GM12878 (cell line): ENCODE data around the gene KIZ. TPM values are rescaled to one million over a fixed set of nuclear protein-coding genes. Genes with fewer than 3 reads are reported as not detected.

Source experiments
- ATAC-seq: fragments of 200-7000 bp; cut with Tn5 transposase; 3 replicates; pipeline ENCODE4 v1.9.1; 2020; ENCODE audit warnings: mild to moderate bottlenecking, moderate library complexity
- BruUV-seq: library from RNA; stranded (reverse); fragments of 400-500 nt; replicated peaks from 2 replicates; lab custom pipeline; 2021; lab: Mats Ljungman, UMichigan
- CTCF ChIA-PET: fragments of 300-600 bp; sonication (Branson Sonifier 250); formaldehyde crosslinking; extraction: SDS; loops from one replicate; lab custom pipeline; 2021; ENCODE audit warnings: inconsistent platforms; lab: Yijun Ruan, JAX
- POLR2A ChIA-PET: fragments of 350-600 bp; formaldehyde crosslinking; extraction: SDS; loops from one replicate; lab custom pipeline; 2021; ENCODE audit warnings: inconsistent platforms; lab: Charles Lee
- RAD21 ChIA-PET: fragments of 300-600 bp; sonication (Branson Sonifier 250); formaldehyde crosslinking; loops from one replicate; lab custom pipeline; 2023; ENCODE audit warnings: antibody characterized with exemption; ENCODE audit not compliant: unreplicated experiment; lab: Charles Lee
- SMC1A ChIA-PET: fragments of 300-600 bp; sonication (Branson Sonifier 250); formaldehyde crosslinking; loops from one replicate; lab custom pipeline; 2023; ENCODE audit not compliant: unreplicated experiment, uncharacterized antibody; lab: Charles Lee
- DNase-seq: peaks from one replicate; pipeline ENCODE4 v3.0.0-alpha.2; 2011; ENCODE audit warnings: low read depth, low spot score
- FAIRE-seq: peaks from 3 replicates; lab custom pipeline; 2011; peaks lifted over from hg19 to GRCh38; lab: Jason Lieb, UNC
- H2AFZ ChIP-seq: 2 replicates; pipeline ENCODE4 v1.6.0; 2011; ENCODE audit warnings: low read depth, low read length, control low read depth; ENCODE audit not compliant: control insufficient read depth
- H3K27ac ChIP-seq: 2 replicates; pipeline ENCODE4 v1.5.1; 2011; ENCODE audit warnings: control low read depth; ENCODE audit not compliant: control insufficient read depth, insufficient read depth
- H3K27me3 ChIP-seq, 2 experiments: replicated peaks in 1 of 2; 2 replicates each; pipeline versions ENCODE4 v1.6.0 to v1.6.1; 2011; ENCODE audit warnings: low read length in 1 of 2; ENCODE audit not compliant: control insufficient read depth in 2 of 2, insufficient read depth in 2 of 2
- H3K36me3 ChIP-seq, 2 experiments: 2 replicates each; pipeline ENCODE4 v1.5.1; 2011; ENCODE audit warnings: low read length in 1 of 2; ENCODE audit not compliant: control insufficient read depth in 2 of 2, insufficient read depth in 2 of 2
- H3K4me1 ChIP-seq: 2 replicates; pipeline ENCODE4 v1.6.1; 2011; ENCODE audit warnings: mild to moderate bottlenecking, low read length, moderate library complexity, mixed read lengths; ENCODE audit not compliant: control insufficient read depth, insufficient read depth
- H3K4me2 ChIP-seq: 2 replicates; pipeline ENCODE4 v1.6.0; 2011; ENCODE audit warnings: control low read depth; ENCODE audit not compliant: control insufficient read depth, insufficient read depth
- H3K4me3 ChIP-seq: fragments of 200-600 bp; sonication (generic); 2 replicates; pipeline ENCODE4 v1.5.1; 2016
- H3K79me2 ChIP-seq: 2 replicates; pipeline ENCODE4 v1.6.0; 2011; ENCODE audit warnings: low read length; ENCODE audit not compliant: control insufficient read depth, insufficient read depth
- H3K9ac ChIP-seq: 2 replicates; pipeline ENCODE4 v1.8.0; 2011; ENCODE audit warnings: low read length, control low read depth, mixed read lengths; ENCODE audit not compliant: control insufficient read depth, insufficient read depth
- H3K9me3 ChIP-seq: replicated peaks from 3 replicates; pipeline ENCODE4 v1.5.1; 2011; ENCODE audit warnings: mild to moderate bottlenecking, low read length; ENCODE audit not compliant: control insufficient read depth, insufficient read depth
- H4K20me1 ChIP-seq: 2 replicates; pipeline ENCODE4 v1.6.0; 2011; ENCODE audit not compliant: control insufficient read depth, insufficient read depth
- EGR1 ChIP-seq, 2 experiments: IDR thresholded peaks; 1 replicate in 1 of 2; 2 replicates in 1 of 2; pipeline ENCODE4 v1.6.1; 2011 to 2012; ENCODE audit warnings: low read depth in 2 of 2, low read length in 2 of 2, borderline replicate concordance in 1 of 2, mild to moderate bottlenecking in 1 of 2, moderate library complexity in 1 of 2
- HSF1 ChIP-seq: fragments of 150-350 bp; IDR thresholded peaks from 2 replicates; pipeline ENCODE4 v1.6.1; 2014; ENCODE audit warnings: mild to moderate bottlenecking, low read depth, low read length
- IKZF1 ChIP-seq: fragments of 450-650 bp; conservative IDR thresholded peaks from 2 replicates; pipeline ENCODE4 v1.6.1; 2017; ENCODE audit warnings: antibody characterized with exemption, mild to moderate bottlenecking
- NFIC ChIP-seq: IDR thresholded peaks from 2 replicates; pipeline ENCODE4 v1.6.1; 2012; ENCODE audit warnings: low read depth, mild to moderate bottlenecking, inconsistent platforms, low read length, moderate library complexity
- SIX5 ChIP-seq: IDR thresholded peaks from 2 replicates; pipeline ENCODE4 v1.6.1; 2011; ENCODE audit warnings: mild to moderate bottlenecking, low read depth, low read length, moderate library complexity; ENCODE audit not compliant: severe bottlenecking
- USF2 ChIP-seq: IDR thresholded peaks from 2 replicates; pipeline ENCODE4 v1.6.1; 2011; ENCODE audit warnings: low read depth, low read length, improper control_type of control experiment, borderline replicate concordance
- ZBTB4 ChIP-seq: fragments of 450-650 bp; formaldehyde crosslinking; IDR thresholded peaks from 2 replicates; pipeline ENCODE4 v1.4.0; 2022; ENCODE audit warnings: mild to moderate bottlenecking, moderate library complexity
- ZSCAN29 ChIP-seq: fragments of 450-650 bp; IDR thresholded peaks from 2 replicates; pipeline ENCODE4 v1.6.1; 2017; ENCODE audit warnings: mild to moderate bottlenecking, moderate library complexity
- WGBS: methylation state at CpG from one replicate; pipeline ENCODE4 v1.1.6; 2016; ENCODE audit warnings: low lambda C conversion rate; ENCODE audit not compliant: insufficient replicate concordance, insufficient coverage; ENCODE audit errors: missing lambda C conversion rate; 5-methylcytosine and 5-hydroxymethylcytosine counted together
- in situ Hi-C: fragments of 300-500 bp; cut with MboI; formaldehyde crosslinking; loops from 9 replicates; pipeline ENCODE4 v1.14.3; 2018; ENCODE audit warnings: mixed read lengths
- intact Hi-C: fragments of 100-400 bp; cut with micrococcal nuclease; formaldehyde crosslinking; loops from one replicate; pipeline ENCODE4 v1.14.2; 2022; ENCODE audit not compliant: unreplicated experiment
- polyA plus RNA-seq, 11 experiments: library from polyadenylated mRNA; depleted of rRNA in 4 of 11; unstranded in 6 of 11; stranded (reverse) in 5 of 11; fragments of >200 nt; fragmentation: Nextera tagmentation in 4 of 11; fragmentation: Illumina TruSeq in 1 of 11; extraction: Ambion mirVana in 4 of 11; extraction: Trizol in 1 of 11; gene quantifications; 1 replicate in 1 of 11; 2 replicates in 10 of 11; pipeline versions ENCODE4 v1.2.1 to v1.2.3, GENCODE V29; 2011 to 2016; ENCODE audit warnings: inconsistent platforms in 2 of 11, missing spikeins in 2 of 11, low read depth in 1 of 11
- total RNA-seq, 4 experiments: library from RNA; depleted of rRNA in 3 of 4; stranded (reverse); fragments of >200 nt in 3 of 4; fragmentation: Illumina TruSeq in 1 of 4; extraction: Trizol in 1 of 4; gene quantifications; 2 replicates each; pipeline versions ENCODE4 v1.2.1 to v1.2.3, GENCODE V29; 2013 to 2021

Gene KIZ
- total and polyA plus RNA-seq, 10 of the 15 experiments (the other 5 are each of a cell fraction or from before 2014, with no cell fraction given) = 2.7 to 11.0 (median 7.3) TPM

GRCh38 chr20:21289651-21290050 lies 163.8 kb downstream of the KIZ start:
- intact Hi-C loops = no loop called here
- ChIA-PET POLR2A (no interaction called here), CTCF (interaction anchor here (1.2 kb wide), 1 partner anchor 351 kb away, joined by 3 read pairs; no protein-coding TSS in a partner anchor), RAD21 (no interaction called here), SMC1A (interaction anchor here (1.0 kb wide), 1 partner anchor 10 kb away, joined by 3 read pairs; no protein-coding TSS in a partner anchor)
- no peak for ATAC-seq
- Histone ChIP-seq H3K27me3 (no peaks in the 10 kb centered on the region), H3K4me3 (no peak overlapping the region), H3K4me1 (no peaks in the 10 kb centered on the region), H4K20me1 (no peaks in the 10 kb centered on the region), H3K36me3 (no peaks in the 10 kb centered on the region), H2AFZ (no peak overlapping the region), H3K27ac (no peak overlapping the region), H3K9ac (no peak overlapping the region), H3K79me2 (no peaks in the 10 kb centered on the region), H3K4me2 (no peak overlapping the region), H3K9me3 (no peaks in the 10 kb centered on the region)
- BruUV-seq = no TSS peak
- 0% methylated on average over 2 of the region's 2 CpGs for WGBS
- no peak for DNase-seq
- in situ Hi-C loops = no loop called here
- no peak for FAIRE-seq
- TF ChIP-seq EGR1 (IDR thresholded peaks at IDR 0.05; ENCODE audit: borderline replicate concordance in 1 of 2, low read depth in 2 of 2, low read length in 2 of 2) = no peak
- no peak for TF ChIP-seq ZBTB4
- no peak for TF ChIP-seq IKZF1
- TF ChIP-seq ZSCAN29 = no peak
- TF ChIP-seq HSF1 = no peak
- no peak for TF ChIP-seq SIX5
- no peak for TF ChIP-seq NFIC
- TF ChIP-seq USF2 = no peak
